GM19455 (cell line): ENCODE data around the gene CD46.

Experiments
- ATAC-seq: cut with Tn5 transposase; IDR thresholded peaks from one replicate; pipeline ENCODE4 v1.9.1; 2021; ENCODE audit not compliant: unreplicated experiment

Gene CD46

GRCh38 chr1:207844371-207844770 lies 92.5 kb downstream of the CD46 start:
- ATAC-seq = no peak
